ENCODE results near the gene ADAM15.

Gene ADAM15

GRCh38 chr1:155083052-155083541, 32.0 kb downstream of the ADAM15 start:
- Histone ChIP-seq H3K9me2 (replicated peaks; ENCODE audit: control insufficient read depth, low read length) (no peaks in the 10 kb centered on the region), H3K79me2 (ENCODE audit: control insufficient read depth, low read length) (no peaks in the 10 kb centered on the region), H3F3A (ENCODE audit: control insufficient read depth, insufficient read depth) (peaks cover 20% of the 10 kb centered on the region), H3K27ac (ENCODE audit: low read depth, low read length) (no peak overlapping the region), H3K4me1 (ENCODE audit: control insufficient read depth, low read length) (peaks cover 83% of the 10 kb centered on the region), H3K4me3 (ENCODE audit: low read length) (0 out of 2 replicates have a peak overlapping the region, but pooled peaks have one; percentile 8), H3K9me3 (ENCODE audit: control insufficient read depth, insufficient read depth, low read length) (no peaks in the 10 kb centered on the region), H3K4me2 (ENCODE audit: low read length) (peak overlapping the region; percentile 76), H3K27me3 (ENCODE audit: control insufficient read depth, low read length) (peaks cover 61% of the 10 kb centered on the region), H4K20me1 (ENCODE audit: control insufficient read depth, insufficient read depth, low read depth, low read length) (no peaks in the 10 kb centered on the region), H3K36me3 (ENCODE audit: control insufficient read depth, low read length) (no peaks in the 10 kb centered on the region)
- TF ChIP-seq EZH2phosphoT487 (IDR thresholded peaks at IDR 0.05; ENCODE audit: borderline replicate concordance, low read length) (no peak), CTCF (IDR thresholded peaks at IDR 0.05; ENCODE audit: low read depth, low read length, poor library complexity, severe bottlenecking) (no peak)

GRCh38 chr1:155083865-155084721, 33.0 kb downstream of the ADAM15 start:
- no peaks in the 10 kb centered on the region for H4K20me1 ChIP-seq (ENCODE audit: control insufficient read depth, insufficient read depth, low read depth, low read length)
- peaks cover 20% of the 10 kb centered on the region for H3F3A ChIP-seq (ENCODE audit: control insufficient read depth, insufficient read depth)
- H3K27me3 ChIP-seq (ENCODE audit: control insufficient read depth, low read length): peaks cover 52% of the 10 kb centered on the region
- peak overlapping the region; percentile 87 for H3K4me3 ChIP-seq (ENCODE audit: low read length)
- H3K9me3 ChIP-seq (ENCODE audit: control insufficient read depth, insufficient read depth, low read length): no peaks in the 10 kb centered on the region
- H3K4me2 ChIP-seq (ENCODE audit: low read length): peak overlapping the region; percentile 96
- H3K4me1 ChIP-seq (ENCODE audit: control insufficient read depth, low read length): peaks cover 73% of the 10 kb centered on the region
- TF ChIP-seq CTCF (IDR thresholded peaks at IDR 0.05; ENCODE audit: low read depth, low read length, poor library complexity, severe bottlenecking) (peak; percentile 61), EZH2phosphoT487 (IDR thresholded peaks at IDR 0.05; ENCODE audit: borderline replicate concordance, low read length) (no peak)
- H3K9me2 ChIP-seq (replicated peaks; ENCODE audit: control insufficient read depth, low read length): no peaks in the 10 kb centered on the region
- no peaks in the 10 kb centered on the region for H3K36me3 ChIP-seq (ENCODE audit: control insufficient read depth, low read length)
- H3K27ac ChIP-seq (ENCODE audit: low read depth, low read length): peak overlapping the region; percentile 90; the same call in 1 of the 2 replicates
- no peaks in the 10 kb centered on the region for H3K79me2 ChIP-seq (ENCODE audit: control insufficient read depth, low read length)

- Histone ChIP-seq H3K36me3 (ENCODE audit: control insufficient read depth, low read length) (no peaks in the 10 kb centered on the region), H3K79me2 (ENCODE audit: control insufficient read depth, low read length) (no peaks in the 10 kb centered on the region), H4K20me1 (ENCODE audit: control insufficient read depth, insufficient read depth, low read depth, low read length) (no peaks in the 10 kb centered on the region), H3F3A (ENCODE audit: control insufficient read depth, insufficient read depth) (peaks cover 20% of the 10 kb centered on the region), H3K27me3 (ENCODE audit: control insufficient read depth, low read length) (peaks cover 44% of the 10 kb centered on the region), H3K9me2 (replicated peaks; ENCODE audit: control insufficient read depth, low read length) (no peaks in the 10 kb centered on the region), H3K27ac (ENCODE audit: low read depth, low read length) (peak overlapping the region; percentile 90), H3K9me3 (ENCODE audit: control insufficient read depth, insufficient read depth, low read length) (no peaks in the 10 kb centered on the region), H3K4me2 (ENCODE audit: low read length) (peak overlapping the region; percentile 96), H3K4me1 (ENCODE audit: control insufficient read depth, low read length) (peaks cover 65% of the 10 kb centered on the region), H3K4me3 (ENCODE audit: low read length) (peak overlapping the region; percentile 87)
- peak; percentile 82 for TF ChIP-seq CTCF (IDR thresholded peaks at IDR 0.05; ENCODE audit: low read depth, low read length, poor library complexity, severe bottlenecking)
- TF ChIP-seq EZH2phosphoT487 (IDR thresholded peaks at IDR 0.05; ENCODE audit: borderline replicate concordance, low read length): no peak
These were observed 33.8 kb downstream of the ADAM15 start for GRCh38 chr1:155084722-155085503.

Data from DOHH2 (cell line).